IMR-90 (cell line): ENCODE results near the gene LCE2C.

ENCODE experiments used
- CEBPB ChIP-seq: IDR thresholded peaks from 2 replicates; pipeline ENCODE4 v1.6.1; 2012; ENCODE audit warnings: low read depth, low read length, improper control_type of control experiment
- FOS ChIP-seq: fragments of 150-350 bp; IDR thresholded peaks from 2 replicates; pipeline ENCODE4 v1.6.1; 2016; ENCODE audit warnings: low read depth, low read length
- MAZ ChIP-seq: IDR thresholded peaks from 2 replicates; pipeline ENCODE4 v1.6.1; 2012; ENCODE audit warnings: low read depth, mild to moderate bottlenecking, low read length, improper control_type of control experiment, moderate library complexity, borderline replicate concordance
- MXI1 ChIP-seq: IDR thresholded peaks from 2 replicates; pipeline ENCODE4 v1.6.1; 2012; ENCODE audit warnings: low read depth, mild to moderate bottlenecking, low read length, moderate library complexity, borderline replicate concordance
- NFE2L2 ChIP-seq: fragments of 150-350 bp; IDR thresholded peaks from 2 replicates; pipeline ENCODE4 v1.6.1; 2016; ENCODE audit warnings: low read depth, mild to moderate bottlenecking, low read length
- POLR2A ChIP-seq: IDR thresholded peaks from 2 replicates; pipeline ENCODE4 v1.6.1; 2012; ENCODE audit warnings: mild to moderate bottlenecking, low read depth, low read length
- RAD21 ChIP-seq: IDR thresholded peaks from 2 replicates; pipeline ENCODE4 v1.6.1; 2012; ENCODE audit warnings: low read length, improper control_type of control experiment
- RCOR1 ChIP-seq: IDR thresholded peaks from 2 replicates; pipeline ENCODE4 v1.6.1; 2012; ENCODE audit warnings: mild to moderate bottlenecking, low read length, improper control_type of control experiment; ENCODE audit not compliant: insufficient replicate concordance
- SMC3 ChIP-seq: fragments of 150-350 bp; IDR thresholded peaks from 2 replicates; pipeline ENCODE4 v1.6.1; 2016; ENCODE audit warnings: low read depth, mild to moderate bottlenecking, antibody characterized with exemption, low read length, moderate library complexity
- TF ChIP-seq, protein P1 (sequence below): conservative IDR thresholded peaks from 2 replicates; pipeline ENCODE4 v1.5.1; 2012; ENCODE audit warnings: mild to moderate bottlenecking, low read depth, low read length, improper control_type of control experiment

GRCh38 chr1:152656459-152656858, 18.6 kb upstream of the LCE2C start:
- TF ChIP-seq, protein P1, sequence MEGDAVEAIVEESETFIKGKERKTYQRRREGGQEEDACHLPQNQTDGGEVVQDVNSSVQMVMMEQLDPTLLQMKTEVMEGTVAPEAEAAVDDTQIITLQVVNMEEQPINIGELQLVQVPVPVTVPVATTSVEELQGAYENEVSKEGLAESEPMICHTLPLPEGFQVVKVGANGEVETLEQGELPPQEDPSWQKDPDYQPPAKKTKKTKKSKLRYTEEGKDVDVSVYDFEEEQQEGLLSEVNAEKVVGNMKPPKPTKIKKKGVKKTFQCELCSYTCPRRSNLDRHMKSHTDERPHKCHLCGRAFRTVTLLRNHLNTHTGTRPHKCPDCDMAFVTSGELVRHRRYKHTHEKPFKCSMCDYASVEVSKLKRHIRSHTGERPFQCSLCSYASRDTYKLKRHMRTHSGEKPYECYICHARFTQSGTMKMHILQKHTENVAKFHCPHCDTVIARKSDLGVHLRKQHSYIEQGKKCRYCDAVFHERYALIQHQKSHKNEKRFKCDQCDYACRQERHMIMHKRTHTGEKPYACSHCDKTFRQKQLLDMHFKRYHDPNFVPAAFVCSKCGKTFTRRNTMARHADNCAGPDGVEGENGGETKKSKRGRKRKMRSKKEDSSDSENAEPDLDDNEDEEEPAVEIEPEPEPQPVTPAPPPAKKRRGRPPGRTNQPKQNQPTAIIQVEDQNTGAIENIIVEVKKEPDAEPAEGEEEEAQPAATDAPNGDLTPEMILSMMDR: no peak
- TF ChIP-seq SMC3: no peak
- TF ChIP-seq RAD21: no peak
- no peak for TF ChIP-seq MXI1
- no peak for TF ChIP-seq CEBPB
- TF ChIP-seq FOS: no peak
- no peak for TF ChIP-seq POLR2A
- TF ChIP-seq RCOR1: no peak
- no peak for TF ChIP-seq MAZ
- TF ChIP-seq NFE2L2: no peak
